Epithelial cell of esophagus (primary cell): ENCODE measurements around the gene NXN.

Experiments
- DNase-seq: peaks from one replicate; pipeline ENCODE4 v3.0.0; 2010; ENCODE audit warnings: low read depth
- H3K4me3 ChIP-seq: 2 replicates; pipeline ENCODE4 v1.5.1; 2011; ENCODE audit warnings: mild to moderate bottlenecking, low read length, control low read depth
- TF ChIP-seq, protein P1 (sequence below): IDR thresholded peaks from 2 replicates; pipeline ENCODE4 v1.5.1; 2011; ENCODE audit warnings: low read depth, mild to moderate bottlenecking, low read length, control low read depth, inconsistent platforms; ENCODE audit not compliant: insufficient read depth; ENCODE audit errors: missing control alignments

The NXN gene

DNA sequence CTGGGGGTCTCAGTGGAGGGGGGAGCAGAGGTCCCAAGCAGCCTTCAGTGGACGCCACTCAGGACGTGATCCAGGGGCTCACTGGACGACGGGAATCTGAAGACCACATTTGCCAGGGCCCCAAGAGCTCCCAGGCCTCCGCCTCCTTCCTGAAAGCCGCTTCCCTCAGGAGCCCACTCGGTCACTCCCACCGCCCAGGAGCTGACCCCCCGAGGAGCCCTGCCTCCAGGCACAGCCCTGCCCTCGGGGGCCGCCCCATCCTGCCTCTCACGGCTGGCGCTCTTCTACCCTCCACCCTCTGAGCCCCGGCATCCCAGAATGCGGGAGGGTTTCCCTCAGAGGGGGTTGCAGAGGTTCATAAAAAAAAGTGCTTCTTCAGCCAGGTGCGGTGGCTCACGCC is 41.6 kb upstream of the NXN start:
- no peak overlapping the region for H3K4me3 ChIP-seq
- no peak for DNase-seq
- TF ChIP-seq, protein P1, sequence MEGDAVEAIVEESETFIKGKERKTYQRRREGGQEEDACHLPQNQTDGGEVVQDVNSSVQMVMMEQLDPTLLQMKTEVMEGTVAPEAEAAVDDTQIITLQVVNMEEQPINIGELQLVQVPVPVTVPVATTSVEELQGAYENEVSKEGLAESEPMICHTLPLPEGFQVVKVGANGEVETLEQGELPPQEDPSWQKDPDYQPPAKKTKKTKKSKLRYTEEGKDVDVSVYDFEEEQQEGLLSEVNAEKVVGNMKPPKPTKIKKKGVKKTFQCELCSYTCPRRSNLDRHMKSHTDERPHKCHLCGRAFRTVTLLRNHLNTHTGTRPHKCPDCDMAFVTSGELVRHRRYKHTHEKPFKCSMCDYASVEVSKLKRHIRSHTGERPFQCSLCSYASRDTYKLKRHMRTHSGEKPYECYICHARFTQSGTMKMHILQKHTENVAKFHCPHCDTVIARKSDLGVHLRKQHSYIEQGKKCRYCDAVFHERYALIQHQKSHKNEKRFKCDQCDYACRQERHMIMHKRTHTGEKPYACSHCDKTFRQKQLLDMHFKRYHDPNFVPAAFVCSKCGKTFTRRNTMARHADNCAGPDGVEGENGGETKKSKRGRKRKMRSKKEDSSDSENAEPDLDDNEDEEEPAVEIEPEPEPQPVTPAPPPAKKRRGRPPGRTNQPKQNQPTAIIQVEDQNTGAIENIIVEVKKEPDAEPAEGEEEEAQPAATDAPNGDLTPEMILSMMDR: no peak

GRCh38 chr17:1019451-1019850 is 39.9 kb upstream of the NXN start:
- TF ChIP-seq, protein P1: no peak
- DNase-seq: no peak
- no peak overlapping the region for H3K4me3 ChIP-seq

DNA sequence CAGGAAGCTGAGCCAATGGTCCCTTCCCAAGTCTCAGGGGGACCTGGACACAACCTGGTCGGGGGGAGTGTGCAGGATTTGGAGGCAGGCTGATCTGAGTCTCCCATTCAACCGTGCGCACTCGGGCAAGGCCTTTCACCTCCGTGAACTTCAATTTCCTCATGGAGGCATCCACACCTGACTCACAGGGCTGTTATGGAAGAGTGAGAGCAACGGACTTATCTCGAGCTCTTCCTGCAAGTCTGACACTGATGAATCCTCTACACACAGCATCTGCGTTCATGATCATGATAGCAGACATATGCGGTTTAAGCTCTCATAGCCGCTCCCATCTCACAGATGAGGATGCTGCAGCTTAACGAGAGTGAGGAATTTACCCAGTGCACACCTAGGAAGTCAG is 39.0 kb upstream of the NXN start:
- no peak overlapping the region for H3K4me3 ChIP-seq
- DNase-seq: no peak
- TF ChIP-seq, protein P1: no peak

DNA sequence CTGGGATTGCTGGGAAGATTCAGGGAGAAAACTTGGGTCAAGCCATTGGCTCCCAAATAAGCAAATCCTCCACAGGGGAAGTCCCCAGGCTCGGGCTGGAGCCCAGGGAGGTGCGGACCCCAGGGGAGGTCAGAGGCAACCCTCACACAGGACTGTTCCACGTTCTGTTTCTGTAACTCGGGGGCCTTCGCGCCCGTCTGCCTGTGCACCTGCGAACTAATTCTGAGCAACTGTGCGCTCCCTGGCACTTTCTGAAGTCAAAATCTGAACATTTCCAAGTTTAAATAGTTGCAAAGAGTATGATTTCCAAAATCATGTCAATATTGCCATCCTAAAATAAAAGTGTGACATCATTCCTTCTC is 34.1 kb upstream of the NXN start:
- TF ChIP-seq, protein P1: no peak
- no peak for DNase-seq

GRCh38 chr17:1012823-1013728 is 33.5 kb upstream of the NXN start:
- no peak for DNase-seq
- TF ChIP-seq, protein P1: no peak
- H3K4me3 ChIP-seq: no peak overlapping the region

More for the DNA sequence above, 34.1 kb upstream of the NXN start:
- H3K4me3 ChIP-seq: no peak overlapping the region

- no peak overlapping the region for H3K4me3 ChIP-seq
- DNase-seq: no peak
- TF ChIP-seq, protein P1: no peak
Observed at GRCh38 chr17:1011760-1012735, 32.5 kb upstream of the NXN start.
